ENCODE measurements around the gene SMIM38.

- no peak for TF ChIP-seq NFE2L2 (IDR thresholded peaks at IDR 0.05; ENCODE audit: low read depth, low read length)
- TF ChIP-seq POLR2A (IDR thresholded peaks at IDR 0.05; ENCODE audit: low read depth, low read length) = no peak
- no peak for TF ChIP-seq CTCF (conservative IDR thresholded peaks at IDR 0.05; ENCODE audit: low read depth, low read length)
- TF ChIP-seq FOS (IDR thresholded peaks at IDR 0.05; ENCODE audit: low read depth, low read length) = no peak
- no peak for TF ChIP-seq SMC3 (IDR thresholded peaks at IDR 0.05; ENCODE audit: low read depth, low read length)
These were observed 502 bp downstream of the SMIM38 start for GRCh38 chr11:69156235-69156639.

All from IMR-90 (cell line).